ENCODE data around the gene ABCA12. TPM values are rescaled to one million over a fixed set of nuclear protein-coding genes. Genes with fewer than 3 reads are reported as not detected.

The ABCA12 gene
- total and polyA plus RNA-seq, 9 of the 15 experiments (the other 6 are each of a cell fraction or from before 2014, with no cell fraction given): 0.02 to 0.03 TPM; not detected in 7

- no peaks in the 10 kb centered on the region for H4K20me1 ChIP-seq (replicated peaks; ENCODE audit: control insufficient read depth, insufficient read depth, low read length)
- H3K79me2 ChIP-seq (ENCODE audit: control insufficient read depth, insufficient read depth, low read length): no peaks in the 10 kb centered on the region
- H3K36me3 ChIP-seq (ENCODE audit: control insufficient read depth, insufficient read depth, low read length): no peaks in the 10 kb centered on the region
- no peak overlapping the region for H3K4me3 ChIP-seq
- ChIA-PET POLR2A (no interaction called here), CTCF (ENCODE audit: low intra/inter-chr PET ratio) (no interaction called here)
- no TSS peak for BruUV-seq (replicated peaks)
- H2AFZ ChIP-seq (ENCODE audit: low read depth, low read length): no peak overlapping the region
- in situ Hi-C loops (cut with MboI) (no loop called here), intact Hi-C loops (cut with micrococcal nuclease) (no loop called here)
- H3K4me2 ChIP-seq (ENCODE audit: insufficient read depth, low read length): no peak overlapping the region
- H3K9me1 ChIP-seq (ENCODE audit: control insufficient read depth, insufficient read depth, low read length): no peaks in the 10 kb centered on the region
- H3K4me1 ChIP-seq (replicated peaks in 1 of 2; ENCODE audit: control insufficient read depth in 2 of 2, insufficient read depth in 2 of 2, low read length in 2 of 2): no peaks in the 10 kb centered on the region
- H3K27ac ChIP-seq (ENCODE audit: extremely low read depth, low read depth, low read length): no peak overlapping the region
- no peak for DNase-seq (ENCODE audit: extremely low read depth in 1 of 4, low spot score in 3 of 4)
- TF ChIP-seq SRSF3 (IDR thresholded peaks at IDR 0.05; ENCODE audit: insufficient read depth, low read length): no peak
- no peak for TF ChIP-seq WHSC1 (IDR thresholded peaks at IDR 0.05; ENCODE audit: low read length)
- TF ChIP-seq FOXA3 (CRISPR knock-in tag; conservative IDR thresholded peaks at IDR 0.05 in 1 of 2, IDR thresholded peaks at IDR 0.05 in 1 of 2): no peak
- TF ChIP-seq POLR2H (tag; IDR thresholded peaks at IDR 0.05; ENCODE audit: low read depth): no peak
- TF ChIP-seq TOE1 (IDR thresholded peaks at IDR 0.05; ENCODE audit: borderline replicate concordance): no peak
- no peak for TF ChIP-seq TOE1 (CRISPR knock-in tag; IDR thresholded peaks at IDR 0.05; ENCODE audit: borderline replicate concordance, low read depth)
- TF ChIP-seq THRB (CRISPR knock-in tag; conservative IDR thresholded peaks at IDR 0.05): no peak
- no peak for TF ChIP-seq IRF1 (CRISPR knock-in tag; IDR thresholded peaks at IDR 0.05; ENCODE audit: borderline replicate concordance)
- TF ChIP-seq NR2F6 (CRISPR knock-in tag; IDR thresholded peaks at IDR 0.05): no peak
- TF ChIP-seq ZBTB8A (IDR thresholded peaks at IDR 0.05; ENCODE audit: partially characterized antibody): no peak
- no peak for TF ChIP-seq ZNF277 (CRISPR knock-in tag; IDR thresholded peaks at IDR 0.05; ENCODE audit: borderline replicate concordance)
- TF ChIP-seq MED1 (CRISPR knock-in tag; IDR thresholded peaks at IDR 0.05; ENCODE audit: borderline replicate concordance): no peak
- TF ChIP-seq PPARD (CRISPR knock-in tag; IDR thresholded peaks at IDR 0.05): no peak
- TF ChIP-seq E2F6 (IDR thresholded peaks at IDR 0.05; ENCODE audit: borderline replicate concordance in 1 of 2, extremely low read depth in 1 of 2, insufficient read depth in 1 of 2, insufficient read length in 1 of 2, low read depth in 1 of 2, low read length in 1 of 2, poor library complexity in 1 of 2, severe bottlenecking in 1 of 2): no peak
- no peak for FAIRE-seq
- H3K27me3 ChIP-seq (ENCODE audit: control insufficient read depth in 2 of 2, insufficient read depth in 2 of 2, low read length in 2 of 2): no peaks in the 10 kb centered on the region
- H3K9ac ChIP-seq (ENCODE audit: insufficient read depth in 1 of 2, low read depth in 2 of 2, low read length in 2 of 2): no peak overlapping the region
- WGBS (ENCODE audit: insufficient coverage, low coverage, missing lambda C conversion rate): no CpG with 5 or more reads among the region's 1 CpG
- no peak for ATAC-seq
- no peaks in the 10 kb centered on the region for H3K9me3 ChIP-seq (replicated peaks; ENCODE audit: control insufficient read depth, insufficient read depth, low read depth, low read length)
Observed at GRCh38 chr2:215160081-215160480, 21.7 kb upstream of the ABCA12 start.
